Measurements from ENCODE around the gene EXOC1L.

DNA sequence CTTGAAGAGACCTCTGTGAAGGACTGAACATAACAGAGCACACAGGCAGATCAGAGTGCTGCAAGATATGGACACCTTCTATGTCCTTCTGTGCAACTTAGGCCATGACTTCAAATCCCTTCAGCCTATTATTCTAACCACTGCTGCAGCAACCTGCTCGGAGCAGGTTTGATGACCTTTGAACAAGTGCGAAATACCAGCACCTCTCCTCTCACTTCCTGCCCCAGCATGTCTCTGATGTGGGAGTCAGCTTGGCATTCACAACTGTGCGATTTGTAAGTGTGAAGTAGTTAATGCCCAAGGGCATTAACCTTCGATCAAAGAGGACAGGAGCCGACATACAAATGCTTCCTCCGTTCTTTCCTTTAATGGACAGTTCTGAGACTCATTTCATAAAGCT lies 32.3 kb downstream of the EXOC1L start:
- no peak for TF ChIP-seq POLR2A (IDR thresholded peaks at IDR 0.05)
- TF ChIP-seq, protein P1, sequence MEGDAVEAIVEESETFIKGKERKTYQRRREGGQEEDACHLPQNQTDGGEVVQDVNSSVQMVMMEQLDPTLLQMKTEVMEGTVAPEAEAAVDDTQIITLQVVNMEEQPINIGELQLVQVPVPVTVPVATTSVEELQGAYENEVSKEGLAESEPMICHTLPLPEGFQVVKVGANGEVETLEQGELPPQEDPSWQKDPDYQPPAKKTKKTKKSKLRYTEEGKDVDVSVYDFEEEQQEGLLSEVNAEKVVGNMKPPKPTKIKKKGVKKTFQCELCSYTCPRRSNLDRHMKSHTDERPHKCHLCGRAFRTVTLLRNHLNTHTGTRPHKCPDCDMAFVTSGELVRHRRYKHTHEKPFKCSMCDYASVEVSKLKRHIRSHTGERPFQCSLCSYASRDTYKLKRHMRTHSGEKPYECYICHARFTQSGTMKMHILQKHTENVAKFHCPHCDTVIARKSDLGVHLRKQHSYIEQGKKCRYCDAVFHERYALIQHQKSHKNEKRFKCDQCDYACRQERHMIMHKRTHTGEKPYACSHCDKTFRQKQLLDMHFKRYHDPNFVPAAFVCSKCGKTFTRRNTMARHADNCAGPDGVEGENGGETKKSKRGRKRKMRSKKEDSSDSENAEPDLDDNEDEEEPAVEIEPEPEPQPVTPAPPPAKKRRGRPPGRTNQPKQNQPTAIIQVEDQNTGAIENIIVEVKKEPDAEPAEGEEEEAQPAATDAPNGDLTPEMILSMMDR (IDR thresholded peaks at IDR 0.05), result no peak
